Activated naive CD8-positive, alpha-beta T cell treated with anti-CD3 and anti-CD28 coated beads, Interleukin-2, amount 10 ng/mL, durations not matched to agents 7 days and 5 days (primary cell): Measurements from ENCODE around the gene JMJD1C. TPM values are rescaled to one million over a fixed set of nuclear protein-coding genes. Genes with fewer than 3 reads are reported as not detected.
"Not testable (repeated sequence)": the region's sequence is repeated elsewhere in the genome, so short reads cannot be mapped to it uniquely, and the experiment has no call there.

Experiments used
- ATAC-seq: fragments of 150-1000 bp; cut with Tn5 transposase; one replicate; pipeline ENCODE4 v1.10.0; 2021; ENCODE audit warnings: low read depth, moderate library complexity
- POLR2A ChIA-PET: fragments of 350-600 bp; sonication (Branson Sonifier 250); formaldehyde crosslinking; loops from one replicate; lab custom pipeline; 2021; ENCODE audit warnings: antibody characterized with exemption; lab: Charles Lee
- DNase-seq: peaks from one replicate; pipeline ENCODE4 v3.0.0; 2021
- H3K27ac Mint-ChIP-seq: one replicate; pipeline ENCODE4 v1.8.0; 2022; ENCODE audit warnings: mild to moderate bottlenecking, mixed read lengths
- H3K27me3 Mint-ChIP-seq: one replicate; pipeline ENCODE4 v1.8.0; 2022; ENCODE audit warnings: mild to moderate bottlenecking, moderate library complexity, mixed read lengths
- H3K36me3 Mint-ChIP-seq: one replicate; pipeline ENCODE4 v1.8.0; 2021; ENCODE audit warnings: mild to moderate bottlenecking, mixed read lengths
- H3K4me1 Mint-ChIP-seq: one replicate; pipeline ENCODE4 v1.8.0; 2021; ENCODE audit warnings: mixed read lengths
- H3K4me3 Mint-ChIP-seq: one replicate; pipeline ENCODE4 v1.8.0; 2022; ENCODE audit warnings: mild to moderate bottlenecking, moderate library complexity, mixed read lengths
- H3K9me3 Mint-ChIP-seq: one replicate; pipeline ENCODE4 v1.8.0; 2021; ENCODE audit warnings: mixed read lengths
- total RNA-seq, 2 experiments: library from RNA; stranded (reverse); gene quantifications; one replicate each; pipeline ENCODE4 v1.2.3, GENCODE V29; 2021

The JMJD1C gene
- total RNA-seq, 2 experiments from 2014 or later: 91.9 to 94.4 TPM

GRCh38 chr10:63339640-63340039 is 126.1 kb downstream of the JMJD1C start:
- H3K4me1 Mint-ChIP-seq, H3K27me3 Mint-ChIP-seq, ATAC-seq, H3K27ac Mint-ChIP-seq, H3K9me3 Mint-ChIP-seq, H3K36me3 Mint-ChIP-seq, DNase-seq, POLR2A ChIA-PET, H3K4me3 Mint-ChIP-seq: not testable (repeated sequence)

GRCh38 chr10:63337455-63338251 is 128.1 kb downstream of the JMJD1C start:
- Mint-ChIP-seq H3K27ac (no peak overlapping the region), H3K4me3 (no peak overlapping the region), H3K27me3 (no peaks in the 10 kb centered on the region), H3K9me3 (no peaks in the 10 kb centered on the region), H3K4me1 (no peaks in the 10 kb centered on the region), H3K36me3 (peaks cover 6% of the 10 kb centered on the region)
- ATAC-seq: no peak
- no peak for DNase-seq
- POLR2A ChIA-PET: no interaction called here

DNA sequence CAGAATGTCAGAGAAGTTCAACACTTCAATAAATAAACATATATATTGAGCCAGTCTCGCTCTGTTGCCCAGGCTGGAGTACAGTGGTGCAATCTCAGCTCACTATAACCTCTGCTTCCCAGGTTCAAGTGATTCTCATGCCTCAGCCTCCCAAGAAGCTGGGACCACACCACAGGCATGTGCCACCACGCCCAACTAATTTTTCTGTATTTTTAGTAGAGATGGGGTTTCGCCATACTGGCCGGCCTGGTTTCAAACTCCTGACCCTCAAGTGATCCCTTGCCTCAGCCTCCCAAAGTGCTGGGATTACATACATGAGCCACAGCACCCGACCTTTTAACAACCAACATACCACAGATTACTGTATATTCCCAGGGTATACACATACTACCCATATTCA is 134.2 kb downstream of the JMJD1C start:
- Mint-ChIP-seq H3K27me3 (no peaks in the 10 kb centered on the region), H3K27ac (no peak overlapping the region)

GRCh38 chr10:63324495-63324854 is 141.3 kb downstream of the JMJD1C start:
- POLR2A ChIA-PET: no interaction called here

More for the DNA sequence above, 134.2 kb downstream of the JMJD1C start:
- H3K4me3 Mint-ChIP-seq: no peak overlapping the region
- DNase-seq (no peak), ATAC-seq (no peak)
- H3K4me1 Mint-ChIP-seq: no peaks in the 10 kb centered on the region
- H3K36me3 Mint-ChIP-seq: peaks cover 4% of the 10 kb centered on the region
- no peaks in the 10 kb centered on the region for H3K9me3 Mint-ChIP-seq
- POLR2A ChIA-PET: no interaction called here

GRCh38 chr10:63323701-63324494 is 141.9 kb downstream of the JMJD1C start:
- ATAC-seq (no peak), DNase-seq (no peak)
- POLR2A ChIA-PET: no interaction called here
- H3K27me3 Mint-ChIP-seq: no peaks in the 10 kb centered on the region
- no peaks in the 10 kb centered on the region for H3K9me3 Mint-ChIP-seq
- H3K27ac Mint-ChIP-seq: no peak overlapping the region
- no peaks in the 10 kb centered on the region for H3K4me1 Mint-ChIP-seq
- H3K4me3 Mint-ChIP-seq: no peak overlapping the region
- peaks cover 11% of the 10 kb centered on the region for H3K36me3 Mint-ChIP-seq

More at GRCh38 chr10:63324495-63324854, 141.3 kb downstream of the JMJD1C start:
- DNase-seq (no peak), ATAC-seq (no peak)
- Mint-ChIP-seq H3K36me3 (peaks cover 7% of the 10 kb centered on the region), H3K4me3 (no peak overlapping the region), H3K9me3 (no peaks in the 10 kb centered on the region), H3K27me3 (no peaks in the 10 kb centered on the region), H3K27ac (no peak overlapping the region), H3K4me1 (no peaks in the 10 kb centered on the region)

DNA sequence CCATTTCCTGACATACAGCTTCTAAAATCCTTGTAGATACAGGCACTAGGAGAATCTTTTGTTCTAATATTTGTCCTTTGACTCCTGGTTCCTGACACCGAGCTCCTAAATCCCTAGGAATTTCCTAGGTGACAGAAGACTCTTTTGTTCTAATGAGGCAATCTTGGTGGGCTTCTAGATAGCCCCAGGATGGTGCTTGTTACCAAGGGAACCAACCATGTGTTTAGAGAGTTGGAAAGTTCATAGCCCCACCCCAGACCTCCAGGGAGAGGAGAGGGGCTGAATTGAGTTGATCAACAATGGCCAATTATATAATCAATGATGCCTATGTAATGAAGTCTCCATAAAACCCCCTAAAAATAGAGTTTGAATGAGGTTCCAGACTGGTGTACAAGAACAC is 145.1 kb downstream of the JMJD1C start:
- DNase-seq (no peak), ATAC-seq (no peak)
- Mint-ChIP-seq H3K4me3 (no peak overlapping the region), H3K9me3 (no peaks in the 10 kb centered on the region), H3K4me1 (no peaks in the 10 kb centered on the region), H3K27me3 (no peaks in the 10 kb centered on the region), H3K36me3 (peaks cover 15% of the 10 kb centered on the region), H3K27ac (no peak overlapping the region)
- POLR2A ChIA-PET: no interaction called here

DNA sequence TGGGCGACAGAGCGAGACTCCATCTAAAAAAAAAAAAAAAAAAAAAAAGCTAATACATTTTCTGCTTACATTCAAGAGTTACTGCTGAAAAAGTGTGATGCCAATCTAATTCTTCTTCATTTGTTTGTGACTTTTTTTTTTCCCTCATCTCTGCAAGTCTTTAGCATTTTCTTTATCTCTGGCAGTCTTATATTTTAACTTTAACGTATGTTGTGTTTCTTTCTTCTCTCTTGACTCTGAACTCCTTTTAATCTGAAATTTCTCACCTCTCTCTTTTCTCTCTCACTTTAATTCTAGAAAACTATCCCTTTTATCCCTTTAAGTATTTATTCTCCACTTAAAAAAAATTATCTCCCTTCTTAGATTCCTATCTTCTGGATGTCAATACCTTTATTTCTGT is 146.5 kb downstream of the JMJD1C start:
- ATAC-seq (no peak), DNase-seq (no peak)
- Mint-ChIP-seq H3K27me3 (no peaks in the 10 kb centered on the region), H3K27ac (no peak overlapping the region), H3K36me3 (peaks cover 15% of the 10 kb centered on the region), H3K4me3 (no peak overlapping the region), H3K9me3 (no peaks in the 10 kb centered on the region), H3K4me1 (no peaks in the 10 kb centered on the region)
- POLR2A ChIA-PET: no interaction called here

- Mint-ChIP-seq H3K4me3 (no peak overlapping the region), H3K9me3 (no peaks in the 10 kb centered on the region), H3K27me3 (no peaks in the 10 kb centered on the region), H3K4me1 (no peaks in the 10 kb centered on the region), H3K27ac (no peak overlapping the region), H3K36me3 (peaks cover 20% of the 10 kb centered on the region)
- ATAC-seq (no peak), DNase-seq (no peak)
- POLR2A ChIA-PET: no interaction called here
Measured at GRCh38 chr10:63318491-63318890, 147.3 kb downstream of the JMJD1C start.

DNA sequence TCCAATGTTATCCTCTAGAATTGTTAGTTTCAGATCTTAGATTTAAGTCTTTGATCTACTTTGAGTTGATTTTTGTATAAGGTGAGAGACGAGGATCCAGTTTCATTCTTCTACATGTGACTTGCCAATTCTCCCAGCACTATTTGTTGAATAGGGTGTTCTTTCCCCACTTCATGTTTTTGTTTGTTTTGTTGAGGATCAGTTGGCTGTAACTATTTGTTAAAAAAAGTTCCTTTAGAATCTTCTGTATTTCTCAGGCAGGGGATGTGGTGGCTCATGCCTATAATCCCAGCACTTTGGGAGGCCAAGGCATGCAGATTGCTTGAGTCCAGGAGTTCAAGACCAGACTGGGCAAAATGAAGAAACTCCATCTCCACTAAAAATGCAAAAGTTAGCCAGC is 151.8 kb downstream of the JMJD1C start:
- DNase-seq: no peak
- POLR2A ChIA-PET: no interaction called here
- H3K4me1 Mint-ChIP-seq: no peaks in the 10 kb centered on the region
- H3K4me3 Mint-ChIP-seq: no peak overlapping the region
- peaks cover 13% of the 10 kb centered on the region for H3K36me3 Mint-ChIP-seq
- H3K27ac Mint-ChIP-seq: no peak overlapping the region
- no peak for ATAC-seq
- no peaks in the 10 kb centered on the region for H3K9me3 Mint-ChIP-seq
- H3K27me3 Mint-ChIP-seq: no peaks in the 10 kb centered on the region

DNA sequence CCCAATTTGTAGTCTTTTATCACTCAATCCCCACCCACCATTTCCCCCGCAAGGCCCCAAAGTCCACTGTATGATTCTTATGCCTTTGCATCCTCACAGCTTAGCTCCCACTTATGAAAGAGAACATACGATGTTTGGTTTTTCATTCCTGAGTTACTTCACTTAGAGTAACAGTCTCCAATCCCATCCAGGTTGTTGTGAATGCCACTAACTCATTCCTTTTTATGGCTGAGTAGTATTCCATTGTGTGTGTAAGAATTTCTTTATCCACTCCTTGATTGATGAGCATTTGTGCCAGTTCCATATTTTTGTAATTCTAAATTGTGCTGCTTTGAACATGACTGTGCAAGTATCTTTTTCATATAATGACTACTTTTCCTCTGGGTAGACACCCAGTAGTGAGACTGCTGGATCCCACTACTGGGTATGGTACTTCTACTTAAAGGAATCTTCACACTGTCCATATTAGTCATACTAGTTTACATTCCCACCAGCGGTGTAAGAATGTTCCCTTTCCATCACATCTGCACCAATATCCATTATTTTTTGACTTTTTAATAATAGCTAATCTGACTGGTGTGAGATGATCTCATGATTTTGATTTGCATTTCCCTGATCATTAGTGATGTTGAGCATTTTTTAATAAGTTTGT is 152.6 kb downstream of the JMJD1C start:
- Mint-ChIP-seq H3K36me3 (peaks cover 11% of the 10 kb centered on the region), H3K27ac (no peak overlapping the region), H3K4me1 (no peaks in the 10 kb centered on the region), H3K4me3 (no peak overlapping the region), H3K9me3 (no peaks in the 10 kb centered on the region), H3K27me3 (no peaks in the 10 kb centered on the region)
- ATAC-seq (no peak), DNase-seq (no peak)
- POLR2A ChIA-PET: no interaction called here

- Mint-ChIP-seq H3K4me3 (no peak overlapping the region), H3K27me3 (no peaks in the 10 kb centered on the region), H3K4me1 (no peaks in the 10 kb centered on the region), H3K27ac (no peak overlapping the region), H3K9me3 (no peaks in the 10 kb centered on the region), H3K36me3 (peaks cover 2% of the 10 kb centered on the region)
- POLR2A ChIA-PET: no interaction called here
- no peak for ATAC-seq
- no peak for DNase-seq
Measured at GRCh38 chr10:63308628-63309027, 157.1 kb downstream of the JMJD1C start.

DNA sequence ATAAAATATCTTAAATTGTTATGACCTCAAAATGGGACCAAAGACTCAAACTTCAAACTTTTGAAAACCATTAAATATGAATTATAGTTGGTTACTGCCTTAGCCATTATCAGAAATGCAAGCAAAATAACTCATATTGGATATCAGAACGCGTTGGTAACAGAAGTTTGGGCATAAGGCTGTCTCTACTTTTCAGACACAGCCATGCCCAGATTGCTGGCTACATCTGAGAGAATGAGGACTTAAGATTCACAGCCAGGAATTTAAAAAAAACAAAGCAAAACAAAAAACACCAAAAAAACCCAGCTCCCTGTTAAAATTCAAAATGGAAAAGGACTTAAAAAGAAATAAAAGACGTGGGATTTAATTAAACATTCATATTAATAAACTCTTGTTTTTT is 161.6 kb downstream of the JMJD1C start:
- Mint-ChIP-seq H3K4me3 (no peak overlapping the region), H3K27me3 (no peaks in the 10 kb centered on the region), H3K36me3 (peaks cover 3% of the 10 kb centered on the region), H3K27ac (no peak overlapping the region), H3K9me3 (no peaks in the 10 kb centered on the region), H3K4me1 (peaks cover 6% of the 10 kb centered on the region)
- POLR2A ChIA-PET: no interaction called here
- DNase-seq (no peak), ATAC-seq (no peak)

- Mint-ChIP-seq H3K4me3 (no peak overlapping the region), H3K27me3 (no peaks in the 10 kb centered on the region), H3K36me3 (peaks cover 3% of the 10 kb centered on the region), H3K27ac (no peak overlapping the region), H3K4me1 (peaks cover 6% of the 10 kb centered on the region), H3K9me3 (no peaks in the 10 kb centered on the region)
- ATAC-seq: no peak
- DNase-seq: no peak
- POLR2A ChIA-PET: no interaction called here
Measured at GRCh38 chr10:63300801-63301200, 165.0 kb downstream of the JMJD1C start.
